ENCODE measurements around the gene FAM124A.

FAM124A gene

GRCh38 chr13:51317262-51317661 lies 95.1 kb downstream of the FAM124A start:
- DNase-seq: no peak

- no peak for DNase-seq
Observed at GRCh38 chr13:51318015-51318414, 95.8 kb downstream of the FAM124A start.

- DNase-seq: no peak
Observed at GRCh38 chr13:51318876-51319275, 96.7 kb downstream of the FAM124A start.

- DNase-seq: no peak
Observed at GRCh38 chr13:51321836-51322235, 99.6 kb downstream of the FAM124A start.

GRCh38 chr13:51322826-51323225 lies 100.6 kb downstream of the FAM124A start:
- DNase-seq: no peak

- DNase-seq: no peak
Observed at GRCh38 chr13:51323824-51324511, 101.8 kb downstream of the FAM124A start.

- DNase-seq: no peak
Observed at GRCh38 chr13:51324714-51325420, 102.7 kb downstream of the FAM124A start.

GRCh38 chr13:51325837-51326236 lies 103.6 kb downstream of the FAM124A start:
- DNase-seq: no peak

GRCh38 chr13:51326777-51327176 lies 104.6 kb downstream of the FAM124A start:
- DNase-seq: no peak

GRCh38 chr13:51327961-51328360 lies 105.8 kb downstream of the FAM124A start:
- DNase-seq: no peak

GRCh38 chr13:51328488-51328887 lies 106.3 kb downstream of the FAM124A start:
- DNase-seq: no peak

- no peak for DNase-seq
Observed at GRCh38 chr13:51329606-51330005, 107.4 kb downstream of the FAM124A start.

GRCh38 chr13:51330791-51331190 lies 108.6 kb downstream of the FAM124A start:
- no peak for DNase-seq

- no peak for DNase-seq
Observed at GRCh38 chr13:51331354-51331861, 109.2 kb downstream of the FAM124A start.

GRCh38 chr13:51332566-51333361 lies 110.6 kb downstream of the FAM124A start:
- DNase-seq: no peak

GRCh38 chr13:51333421-51333820 lies 111.2 kb downstream of the FAM124A start:
- DNase-seq: no peak

GRCh38 chr13:51333826-51334225 lies 111.6 kb downstream of the FAM124A start:
- DNase-seq: no peak
